H1 (cell line): Measurements from ENCODE around the gene SVOPL. TPM values are rescaled to one million over a fixed set of nuclear protein-coding genes. Genes with fewer than 3 reads are reported as not detected.

ENCODE experiments used
- CEBPB ChIP-seq: IDR thresholded peaks from 2 replicates; pipeline ENCODE4 v1.6.1; 2012; ENCODE audit warnings: low read depth, low read length
- CHD1 ChIP-seq: IDR thresholded peaks from 2 replicates; pipeline ENCODE4 v1.6.1; 2012; ENCODE audit warnings: low read depth, low read length, improper control_type of control experiment
- EZH2 ChIP-seq: fragments of 200-600 bp; sonication (generic); IDR thresholded peaks from 2 replicates; pipeline ENCODE4 v1.7.1; 2012; ENCODE audit warnings: low read depth, mild to moderate bottlenecking, moderate library complexity, low read length, inconsistent platforms; ENCODE audit not compliant: severe bottlenecking
- polyA plus RNA-seq, 7 experiments: library from polyadenylated mRNA; depleted of rRNA in 3 of 7; stranded (reverse) in 5 of 7; unstranded in 2 of 7; fragments of >200 nt in 5 of 7; fragments of 200-250 nt in 2 of 7; gene quantifications; 1 replicate in 5 of 7; 2 replicates in 1 of 7; 4 replicates in 1 of 7; pipeline versions ENCODE4 v1.2.1 to v1.2.3, GENCODE V29; 2011 to 2013; ENCODE audit warnings: missing spikeins in 2 of 7, mixed read lengths in 2 of 7
- total RNA-seq: library from RNA; stranded (reverse); fragmentation: NEBNext Ultra II Directional; extraction: Animal tissue kit (Norgen Biotek cat#: 25700); gene quantifications from 2 replicates; pipeline ENCODE4 v1.2.1, GENCODE V29; 2021

Gene SVOPL
- total and polyA plus RNA-seq, 2 of the 8 experiments (the other 6 are each of a cell fraction or from before 2014, with no cell fraction given): 1.1 to 1.4 TPM

DNA sequence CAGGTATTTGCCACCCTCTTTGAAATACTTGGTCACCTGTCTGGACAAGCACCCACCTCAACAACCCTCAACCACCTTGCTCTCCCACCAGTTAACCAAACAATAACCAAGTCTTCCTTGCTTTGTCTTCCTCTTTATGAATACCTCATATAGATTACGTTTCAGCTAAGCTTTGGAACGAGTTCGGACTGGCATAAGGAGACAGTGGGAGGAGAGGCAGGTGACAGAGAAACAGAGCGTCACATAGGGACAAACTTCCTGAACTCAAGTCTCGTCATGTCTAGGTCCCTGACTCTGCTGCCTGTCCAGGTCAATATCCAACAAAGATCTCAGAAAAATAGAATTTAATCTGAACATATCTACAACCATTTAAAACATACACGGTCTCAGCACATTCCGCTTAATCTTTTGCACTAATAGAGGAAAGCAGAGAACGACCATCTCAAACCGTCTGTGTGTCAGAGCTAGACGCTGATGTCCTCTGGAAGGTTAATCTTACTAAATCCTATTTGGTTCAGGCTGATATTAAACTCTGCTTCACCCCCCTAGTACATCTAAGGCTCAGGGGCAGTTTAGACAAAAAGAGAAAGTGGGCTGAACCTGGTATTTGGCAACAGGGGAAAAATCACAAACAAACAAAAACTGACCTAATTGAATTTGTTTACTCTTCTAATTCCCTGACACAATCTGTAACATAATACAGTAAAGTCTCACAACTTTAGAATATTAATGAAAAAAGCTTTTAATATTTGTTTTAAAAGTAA, 26.4 kb upstream of the SVOPL start (continued):
- TF ChIP-seq EZH2 (no peak), CEBPB (no peak), CHD1 (no peak)
